AG10803 (cell line): ENCODE measurements around the gene CEP120.

Source experiments
- DNase-seq: peaks from one replicate; pipeline ENCODE4 v3.0.0; 2010; ENCODE audit warnings: low read depth
- H3K4me3 ChIP-seq: 2 replicates; pipeline ENCODE4 v1.5.1; 2011; ENCODE audit warnings: mild to moderate bottlenecking, low read length, control low read depth
- CTCF ChIP-seq: conservative IDR thresholded peaks from 2 replicates; pipeline ENCODE4 v1.5.1; 2011; ENCODE audit warnings: mild to moderate bottlenecking, low read length, control low read depth, inconsistent platforms

The CEP120 gene

GRCh38 chr5:123360201-123360571, 63.0 kb downstream of the CEP120 start:
- no peak overlapping the region for H3K4me3 ChIP-seq
- no peak for TF ChIP-seq CTCF
- no peak for DNase-seq

DNA sequence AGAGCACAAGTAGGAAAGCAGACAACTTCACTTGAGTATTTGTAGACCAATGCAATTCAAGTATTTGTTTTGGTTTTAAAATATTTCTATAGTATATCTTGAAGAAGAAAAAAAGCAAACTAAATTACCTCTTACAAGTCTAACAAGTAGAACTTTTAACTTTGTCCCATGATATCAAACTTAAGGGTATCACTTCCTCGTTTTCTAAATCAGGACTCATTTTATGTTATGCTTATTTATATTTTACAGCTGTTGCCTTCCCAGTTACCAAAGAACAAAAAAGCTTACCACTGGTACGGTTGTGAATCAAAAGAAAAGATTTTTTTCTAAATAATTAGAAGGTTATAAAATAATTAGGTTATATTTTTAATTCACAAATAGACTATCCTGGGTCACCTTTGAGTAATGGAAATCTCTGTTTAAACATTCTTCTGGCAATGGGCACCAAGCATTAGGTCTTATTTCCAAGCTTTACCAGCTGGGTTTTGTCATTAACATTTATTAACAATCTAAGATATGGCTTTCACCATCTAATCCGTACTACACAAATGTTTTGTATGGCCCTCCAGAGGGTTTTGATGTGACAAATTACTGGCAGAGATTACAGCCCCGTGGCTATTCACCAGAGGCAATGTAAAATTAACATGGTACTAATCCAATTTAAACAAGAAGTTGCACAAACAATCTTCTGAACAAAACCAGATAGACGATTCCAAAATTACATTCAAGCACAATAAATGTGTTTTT, 63.6 kb downstream of the CEP120 start:
- H3K4me3 ChIP-seq: no peak overlapping the region
- TF ChIP-seq CTCF: no peak
- DNase-seq: peak; percentile 13

DNA sequence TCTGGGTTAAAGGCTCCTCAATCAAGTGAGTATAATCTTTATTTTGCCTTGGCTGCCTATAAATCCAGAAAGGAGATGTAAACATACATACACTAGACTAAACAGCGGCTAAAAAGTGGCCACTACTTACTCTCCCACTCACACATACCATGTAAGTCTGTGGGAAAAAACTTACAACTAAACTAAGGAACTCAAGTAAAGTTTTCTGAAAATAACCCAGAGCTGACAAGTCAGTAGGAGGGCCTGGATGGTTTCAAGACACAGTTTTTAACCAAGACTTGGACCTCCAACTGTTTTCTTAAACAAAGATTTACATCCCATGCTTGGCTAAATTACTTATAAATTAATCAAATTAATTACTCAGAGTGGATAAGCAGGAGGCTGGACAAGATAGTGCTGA, 64.5 kb downstream of the CEP120 start:
- H3K4me3 ChIP-seq: no peak overlapping the region
- no peak for TF ChIP-seq CTCF
- no peak for DNase-seq

DNA sequence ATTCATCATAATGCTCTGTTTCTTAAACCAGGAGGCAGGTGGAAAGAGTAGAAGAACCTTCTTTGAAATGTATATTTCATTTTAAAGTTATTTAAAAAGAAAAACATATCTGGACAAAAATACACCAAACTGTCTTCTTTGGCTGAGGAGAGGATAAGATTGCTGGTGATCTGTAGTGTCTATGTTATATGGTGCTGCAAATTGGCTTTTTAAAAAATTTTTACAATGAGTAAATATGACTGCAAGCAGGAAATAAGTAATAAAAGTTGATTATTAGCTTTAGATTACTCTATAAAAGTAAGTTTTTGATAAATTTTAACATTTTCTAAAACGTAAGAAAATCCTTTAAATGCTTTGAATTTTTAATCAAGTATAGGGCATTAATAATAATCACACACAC, 64.9 kb downstream of the CEP120 start:
- TF ChIP-seq CTCF: no peak
- no peak overlapping the region for H3K4me3 ChIP-seq
- no peak for DNase-seq

- TF ChIP-seq CTCF: no peak
- no peak overlapping the region for H3K4me3 ChIP-seq
- no peak for DNase-seq
Observed at GRCh38 chr5:123351820-123352219, 71.4 kb downstream of the CEP120 start.

GRCh38 chr5:123351240-123351639, 72.0 kb downstream of the CEP120 start:
- DNase-seq: no peak
- TF ChIP-seq CTCF: no peak
- no peak overlapping the region for H3K4me3 ChIP-seq

- no peak for DNase-seq
- TF ChIP-seq CTCF: no peak
- H3K4me3 ChIP-seq: no peak overlapping the region
Observed at GRCh38 chr5:123350742-123351141, 72.5 kb downstream of the CEP120 start.
